Naive thymus-derived CD4-positive, alpha-beta T cell (primary cell): ENCODE data around the gene BCL2L2. TPM values are rescaled to one million over a fixed set of nuclear protein-coding genes. Genes with fewer than 3 reads are reported as not detected.

Source experiments
- ATAC-seq: fragments of 150-1000 bp; cut with Tn5 transposase; 2 replicates; pipeline ENCODE4 v1.10.0; 2021; ENCODE audit warnings: mild to moderate bottlenecking, moderate library complexity
- CTCF ChIA-PET: fragments of 350-600 bp; sonication (Branson Sonifier 250); formaldehyde crosslinking; loops from one replicate; lab custom pipeline; 2021; ENCODE audit warnings: antibody characterized with exemption; lab: Charles Lee
- POLR2A ChIA-PET: fragments of 350-600 bp; sonication (Branson Sonifier 250); formaldehyde crosslinking; loops from one replicate; lab custom pipeline; 2021; ENCODE audit warnings: antibody characterized with exemption, inconsistent platforms; lab: Charles Lee
- DNase-seq, 9 donors: peaks; one replicate each; pipeline versions ENCODE4 v3.0.0 to v3.0.0-alpha.2; 2020 to 2022; ENCODE audit warnings: mixed read lengths in 1 of 9
- H3K27ac ChIP-seq: one replicate; pipeline ENCODE4 v1.7.0; 2013; ENCODE audit warnings: mild to moderate bottlenecking, low read depth, low read length, moderate library complexity
- H3K27me3 ChIP-seq, 2 donors: one replicate each; pipeline ENCODE4 v1.7.0; 2013; ENCODE audit warnings: low read length in 2 of 2, mild to moderate bottlenecking in 2 of 2, moderate library complexity in 2 of 2; ENCODE audit not compliant: control insufficient read depth in 2 of 2, insufficient read depth in 2 of 2
- H3K36me3 ChIP-seq, 3 experiments: 1 replicate in 2 of 3; 2 replicates in 1 of 3; pipeline ENCODE4 v1.7.0; 2013; ENCODE audit warnings: low read length in 3 of 3, mild to moderate bottlenecking in 3 of 3, moderate library complexity in 1 of 3; ENCODE audit not compliant: insufficient read depth in 3 of 3, control insufficient read depth in 2 of 3
- H3K4me1 ChIP-seq, 2 donors: one replicate each; pipeline ENCODE4 v1.7.0; 2013; ENCODE audit warnings: low read length in 2 of 2, mild to moderate bottlenecking in 2 of 2, moderate library complexity in 1 of 2; ENCODE audit not compliant: control insufficient read depth in 2 of 2, insufficient read depth in 2 of 2
- H3K4me3 ChIP-seq: 2 replicates; pipeline ENCODE4 v1.7.0; 2013; ENCODE audit warnings: mild to moderate bottlenecking, low read length
- H3K9me3 ChIP-seq, 3 experiments: 1 replicate in 2 of 3; 2 replicates in 1 of 3; pipeline ENCODE4 v1.7.0; 2013; ENCODE audit warnings: low read length in 3 of 3; ENCODE audit not compliant: control insufficient read depth in 2 of 3
- H3K27ac Mint-ChIP-seq, 9 donors: one replicate each; pipeline ENCODE4 v1.8.0; 2020 to 2022; ENCODE audit warnings: mixed read lengths in 9 of 9, mild to moderate bottlenecking in 8 of 9, moderate library complexity in 5 of 9, inconsistent platforms in 2 of 9
- H3K27me3 Mint-ChIP-seq, 5 donors: one replicate each; pipeline ENCODE4 v1.8.0; 2021 to 2022; ENCODE audit warnings: mixed read lengths in 5 of 5, mild to moderate bottlenecking in 1 of 5
- H3K36me3 Mint-ChIP-seq, 5 donors: one replicate each; pipeline ENCODE4 v1.8.0; 2020 to 2022; ENCODE audit warnings: mixed read lengths in 5 of 5, mild to moderate bottlenecking in 3 of 5, inconsistent platforms in 1 of 5
- H3K4me1 Mint-ChIP-seq, 7 donors: one replicate each; pipeline ENCODE4 v1.8.0; 2020 to 2022; ENCODE audit warnings: mixed read lengths in 7 of 7, mild to moderate bottlenecking in 3 of 7, inconsistent platforms in 1 of 7
- H3K4me3 Mint-ChIP-seq, 10 donors: one replicate each; pipeline ENCODE4 v1.8.0; 2020 to 2022; ENCODE audit warnings: mild to moderate bottlenecking in 10 of 10, mixed read lengths in 10 of 10, moderate library complexity in 6 of 10, inconsistent platforms in 2 of 10
- H3K9me3 Mint-ChIP-seq, 11 donors: one replicate each; pipeline ENCODE4 v1.8.0; 2020 to 2022; ENCODE audit warnings: mixed read lengths in 11 of 11, mild to moderate bottlenecking in 4 of 11, inconsistent platforms in 1 of 11, moderate library complexity in 1 of 11
- intact Hi-C, 2 donors: fragments of 100-400 bp; cut with micrococcal nuclease; formaldehyde crosslinking; loops; one replicate each; pipeline ENCODE4 v1.15.1; 2023
- polyA plus RNA-seq, 2 donors: library from polyadenylated mRNA; unstranded; fragments of 300-500 nt; fragmentation: Illumina TruSeq; gene quantifications; one replicate each; pipeline ENCODE4 v1.2.3, GENCODE V29; 2021
- total RNA-seq, 6 experiments: library from RNA in 5 of 6; stranded (reverse) in 5 of 6; gene quantifications; 1 replicate in 5 of 6; 2 replicates in 1 of 6; pipeline ENCODE4 v1.2.3 and lab custom pipeline; 2021 to 2026

The BCL2L2 gene
- total and polyA plus RNA-seq, 7 experiments from 2014 or later, result 2.8 to 8.0 (median 5.6) TPM; not detected in 2

DNA sequence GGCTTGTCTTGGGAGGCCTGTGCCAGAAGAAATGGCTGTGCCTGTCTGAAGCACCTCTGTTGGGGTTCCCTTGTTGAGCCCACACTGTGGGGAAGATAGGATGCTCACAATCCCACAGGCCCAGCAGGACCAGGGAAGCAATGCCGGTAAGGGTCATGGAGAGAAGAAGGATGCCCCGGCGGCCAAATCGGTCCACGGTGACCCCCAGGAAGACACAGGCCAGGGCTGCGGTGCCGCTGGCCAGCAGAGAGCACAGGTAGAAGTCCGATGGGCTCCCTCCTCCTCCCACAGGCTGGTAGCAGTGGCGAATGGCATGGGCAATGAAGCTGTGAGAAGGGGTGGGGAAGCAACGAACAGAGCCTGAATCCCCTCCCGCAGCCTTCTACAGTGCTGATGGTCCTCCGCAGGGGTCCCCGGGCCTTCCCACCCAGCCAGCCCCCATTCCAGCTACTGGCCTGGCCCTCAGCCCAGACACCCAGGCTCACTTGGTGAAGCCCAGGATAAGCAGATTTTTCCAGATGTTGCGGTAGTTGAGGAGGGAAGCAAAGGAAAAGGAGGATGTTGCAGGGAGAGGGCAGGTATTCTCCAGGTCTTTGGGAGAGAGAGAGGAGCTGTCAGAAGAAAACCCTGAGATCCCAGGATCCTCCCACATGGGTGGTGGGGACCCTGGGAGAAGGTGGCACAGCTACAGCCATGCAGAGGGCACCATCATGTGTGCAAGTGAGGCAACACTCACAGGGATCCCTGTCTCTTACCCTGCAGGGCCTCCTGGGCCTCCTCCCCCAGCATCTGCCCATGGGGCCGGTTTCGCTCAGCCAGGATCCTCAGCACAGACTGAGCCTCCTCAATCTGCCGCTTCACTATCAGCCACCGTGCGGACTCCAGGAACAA is 41.0 kb downstream of the BCL2L2 start:
- DNase-seq, result no peak
- Histone ChIP-seq H3K27ac (no peak overlapping the region), H3K36me3 (peaks cover 0 to 8% (median 0%) of the 10 kb centered on the region in 3 experiments), H3K9me3 (no peaks in the 10 kb centered on the region), H3K4me3 (no peak overlapping the region), H3K27me3 (no peaks in the 10 kb centered on the region), H3K4me1 (no peaks in the 10 kb centered on the region)
- Mint-ChIP-seq H3K27ac (no peak overlapping the region), H3K4me3 (no peak overlapping the region), H3K9me3 (no peaks in the 10 kb centered on the region), H3K27me3 (peaks cover 0 to 28% (median 11%) of the 10 kb centered on the region in 5 donors), H3K4me1 (peaks cover 5 to 13% (median 8%) of the 10 kb centered on the region in 7 donors), H3K36me3 (peaks cover 0 to 4% (median 0%) of the 10 kb centered on the region in 5 donors)
- ChIA-PET CTCF (no interaction called here), POLR2A (interaction anchor here (0.6 kb wide), 1 partner anchor 1469 kb away, joined by 3 read pairs; no protein-coding TSS in a partner anchor)
- intact Hi-C loops, result no loop called here
- ATAC-seq, result no peak

- H3K27me3 ChIP-seq, result no peaks in the 10 kb centered on the region
- H3K9me3 ChIP-seq, result no peaks in the 10 kb centered on the region
- no peak for ATAC-seq
- H3K27ac Mint-ChIP-seq, result no peak overlapping the region
- H3K27ac ChIP-seq, result no peak overlapping the region
- POLR2A ChIA-PET, result interaction anchor here (0.6 kb wide), 1 partner anchor 1469 kb away, joined by 3 read pairs; no protein-coding TSS in a partner anchor
- H3K4me3 Mint-ChIP-seq, result no peak overlapping the region
- CTCF ChIA-PET, result no interaction called here
- no peaks in the 10 kb centered on the region for H3K4me1 ChIP-seq
- intact Hi-C loops, result no loop called here
- peaks cover 10 to 18% (median 15%) of the 10 kb centered on the region in 7 donors for H3K4me1 Mint-ChIP-seq
- no peak for DNase-seq
- peaks cover 0 to 8% (median 0%) of the 10 kb centered on the region in 3 experiments for H3K36me3 ChIP-seq
- peaks cover 0 to 28% (median 15%) of the 10 kb centered on the region in 5 donors for H3K27me3 Mint-ChIP-seq
- H3K9me3 Mint-ChIP-seq, result no peaks in the 10 kb centered on the region
- no peak overlapping the region for H3K4me3 ChIP-seq
- H3K36me3 Mint-ChIP-seq, result peaks cover 0 to 4% (median 0%) of the 10 kb centered on the region in 5 donors
Observed at GRCh38 chr14:23348297-23348655, 41.6 kb downstream of the BCL2L2 start.

- no peak overlapping the region for H3K27ac ChIP-seq
- Mint-ChIP-seq H3K36me3 (peaks cover 0 to 4% (median 0%) of the 10 kb centered on the region in 5 donors), H3K4me1 (peaks cover 10 to 25% (median 18%) of the 10 kb centered on the region in 7 donors), H3K4me3 (peak overlapping the region in 3 of 10 donors; percentile 4 to 71 (median 50)), H3K27me3 (peaks cover 0 to 37% (median 25%) of the 10 kb centered on the region in 5 donors), H3K27ac (no peak overlapping the region), H3K9me3 (peaks cover 0 to 1% (median 0%) of the 10 kb centered on the region in 11 donors)
- no peak overlapping the region for H3K4me3 ChIP-seq
- no peak for ATAC-seq
- H3K36me3 ChIP-seq, result peaks cover 0 to 8% (median 0%) of the 10 kb centered on the region in 3 experiments
- no peaks in the 10 kb centered on the region for H3K9me3 ChIP-seq
- intact Hi-C loops, result no loop called here
- H3K27me3 ChIP-seq, result no peaks in the 10 kb centered on the region
- H3K4me1 ChIP-seq, result no peaks in the 10 kb centered on the region
- ChIA-PET POLR2A (interaction anchor here (0.6 kb wide), 1 partner anchor 56 kb away, joined by 4 read pairs; no protein-coding TSS in a partner anchor), CTCF (no interaction called here)
- DNase-seq, result no peak
Observed at GRCh38 chr14:23349156-23349845, 42.7 kb downstream of the BCL2L2 start.

GRCh38 chr14:23351681-23352505 is 45.3 kb downstream of the BCL2L2 start:
- Mint-ChIP-seq H3K9me3 (peaks cover 0 to 1% (median 0%) of the 10 kb centered on the region in 11 donors), H3K27me3 (peaks cover 0 to 53% (median 33%) of the 10 kb centered on the region in 5 donors), H3K27ac (peak overlapping the region in 4 of 9 donors; percentile 5 to 93 (median 55)), H3K4me3 (peak overlapping the region; percentile 70 to 92 (median 86)), H3K4me1 (peaks cover 10 to 25% (median 18%) of the 10 kb centered on the region in 7 donors), H3K36me3 (peaks cover 0 to 4% (median 0%) of the 10 kb centered on the region in 5 donors)
- ATAC-seq (no peak), DNase-seq (peak in 3 of 9 donors; percentile 2 to 14 (median 6))
- Histone ChIP-seq H3K27me3 (no peaks in the 10 kb centered on the region), H3K27ac (peak overlapping the region; percentile 58), H3K4me3 (peak overlapping the region; percentile 54), H3K4me1 (no peaks in the 10 kb centered on the region), H3K9me3 (no peaks in the 10 kb centered on the region), H3K36me3 (peaks cover 0 to 4% (median 0%) of the 10 kb centered on the region in 3 experiments)
- ChIA-PET CTCF (interaction anchor here (0.8 kb wide), 1 partner anchor 31 kb away, joined by 3 read pairs; the partner anchor contains the start of gene PABPN1), POLR2A (interaction anchor here (2.2 to 3.3 kb wide), 2 partner anchors 31 to 50 kb away, joined by 10 to 26 read pairs; partner anchors contain the start of genes PABPN1 and PPP1R3E)
- intact Hi-C loops, result loop anchor here in 1 of 2 donors (1.0 kb wide), 4 partner anchors 24 to 117 kb away; partner anchors contain the start of genes NGDN, PABPN1 and PPP1R3E

DNA sequence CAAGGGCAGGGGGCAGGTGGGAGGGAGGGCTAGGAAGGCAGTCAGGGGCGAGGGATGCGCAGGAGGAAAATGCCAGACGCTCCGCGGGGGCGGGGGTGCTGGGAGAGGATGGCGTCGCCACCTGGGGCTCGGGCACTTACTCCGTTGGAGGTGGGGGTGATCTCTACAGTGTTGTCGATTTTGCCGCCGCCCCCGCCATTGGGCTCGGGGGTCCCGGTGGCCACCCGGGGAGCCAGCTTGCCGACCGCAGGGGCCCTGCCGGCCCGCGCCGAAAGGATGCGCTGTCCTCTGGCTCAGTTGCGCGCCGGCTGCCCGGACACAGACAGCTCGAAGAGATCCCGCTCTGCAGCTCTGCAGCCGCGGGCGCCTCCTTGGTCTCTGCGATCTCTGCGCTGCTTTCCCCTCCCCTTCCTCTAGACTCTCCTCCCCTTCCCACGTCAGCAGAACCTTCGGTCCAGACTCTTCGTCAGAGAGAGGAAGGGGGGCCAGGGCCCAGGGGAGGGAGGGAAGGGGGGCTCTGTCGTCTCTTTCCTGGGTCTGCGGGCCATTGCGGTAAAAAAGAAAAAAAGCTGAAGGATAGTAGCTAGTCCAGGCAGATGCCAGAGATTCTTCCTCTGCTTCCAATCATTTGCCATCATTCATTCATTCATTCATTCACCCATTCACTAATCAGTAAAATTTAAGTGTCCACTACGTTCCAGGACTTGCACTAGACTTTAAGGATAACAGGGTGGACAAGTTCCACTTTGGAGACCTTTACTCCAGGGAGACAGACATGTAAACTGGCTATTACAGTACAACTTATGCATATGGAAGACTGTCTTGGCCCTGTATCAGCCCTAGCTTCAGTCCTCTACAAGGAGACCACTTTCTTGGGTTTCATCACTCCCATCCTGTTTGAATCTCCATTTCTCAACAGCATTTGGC is 46.1 kb downstream of the BCL2L2 start, which contains the start of gene SLC22A17:
Gene SLC22A17 (minus strand): TSS at position 382 of the 927 bp plus-strand sequence.
- Histone ChIP-seq H3K27ac (peak within 1 kb of the TSS; percentile 58), H3K9me3 (no peaks in the 10 kb centered on the region), H3K27me3 (no peaks in the 10 kb centered on the region), H3K4me1 (no peaks in the 10 kb centered on the region), H3K36me3 (no peaks in the 10 kb centered on the region), H3K4me3 (peak within 1 kb of the TSS; percentile 54)
- peaks cover 0 to 4% (median 0%) of the 10 kb centered on the region in 5 donors for H3K36me3 Mint-ChIP-seq
- peak within 1 kb of the TSS; percentile 78 to 92 (median 88) for H3K4me3 Mint-ChIP-seq
- DNase-seq, result peak; percentile 42 to 80 (median 67)
- intact Hi-C loops, result loop anchor here in 1 of 2 donors (1.0 kb wide), 4 partner anchors 24 to 117 kb away; partner anchors contain the start of genes NGDN, PABPN1 and PPP1R3E
- POLR2A ChIA-PET, result interaction anchor here (0.9 to 3.3 kb wide), 4 partner anchors 29 to 67 kb away, joined by 3 to 26 read pairs (median 6); partner anchors contain the start of genes HOMEZ, PABPN1 and PPP1R3E
- peaks cover 0 to 55% (median 33%) of the 10 kb centered on the region in 5 donors for H3K27me3 Mint-ChIP-seq
- peaks cover 10 to 25% (median 18%) of the 10 kb centered on the region in 7 donors for H3K4me1 Mint-ChIP-seq
- ATAC-seq, result peak; percentile 93
- peak within 1 kb of the TSS in 8 of 9 donors; percentile 5 to 93 (median 77) for H3K27ac Mint-ChIP-seq
- CTCF ChIA-PET, result interaction anchor here (0.8 kb wide), 2 partner anchors 32 to 33 kb away, joined by 3 to 4 read pairs; partner anchors contain the start of gene PABPN1
- H3K9me3 Mint-ChIP-seq, result peaks cover 0 to 1% (median 0%) of the 10 kb centered on the region in 11 donors
